ENCODE measurements around the gene PALLD.

DNA sequence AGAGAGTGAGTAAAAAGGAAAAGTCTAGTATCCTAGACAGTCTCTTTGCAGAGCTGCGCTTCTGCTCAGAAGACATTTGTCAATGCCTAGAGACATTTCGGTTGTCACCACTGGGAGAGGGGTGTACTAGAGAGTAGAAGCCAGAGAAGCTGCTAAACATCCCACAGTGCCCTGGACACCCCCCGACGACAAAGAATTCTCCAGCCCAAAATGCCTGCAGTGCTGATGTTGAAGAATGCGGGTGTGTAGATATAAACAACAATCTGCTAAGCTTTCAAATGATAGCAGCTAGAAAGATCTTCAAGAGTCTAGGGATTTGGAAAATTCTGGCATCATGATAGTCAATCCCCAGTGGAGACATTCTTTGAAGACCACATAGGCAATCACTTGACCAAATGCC is 90.1 kb downstream of the PALLD start:
- TF ChIP-seq EP300 (IDR thresholded peaks at IDR 0.05) (no peak), POLR2A (IDR thresholded peaks at IDR 0.05) (no peak), POLR2AphosphoS5 (IDR thresholded peaks at IDR 0.05) (no peak)
- TF ChIP-seq, protein P1, sequence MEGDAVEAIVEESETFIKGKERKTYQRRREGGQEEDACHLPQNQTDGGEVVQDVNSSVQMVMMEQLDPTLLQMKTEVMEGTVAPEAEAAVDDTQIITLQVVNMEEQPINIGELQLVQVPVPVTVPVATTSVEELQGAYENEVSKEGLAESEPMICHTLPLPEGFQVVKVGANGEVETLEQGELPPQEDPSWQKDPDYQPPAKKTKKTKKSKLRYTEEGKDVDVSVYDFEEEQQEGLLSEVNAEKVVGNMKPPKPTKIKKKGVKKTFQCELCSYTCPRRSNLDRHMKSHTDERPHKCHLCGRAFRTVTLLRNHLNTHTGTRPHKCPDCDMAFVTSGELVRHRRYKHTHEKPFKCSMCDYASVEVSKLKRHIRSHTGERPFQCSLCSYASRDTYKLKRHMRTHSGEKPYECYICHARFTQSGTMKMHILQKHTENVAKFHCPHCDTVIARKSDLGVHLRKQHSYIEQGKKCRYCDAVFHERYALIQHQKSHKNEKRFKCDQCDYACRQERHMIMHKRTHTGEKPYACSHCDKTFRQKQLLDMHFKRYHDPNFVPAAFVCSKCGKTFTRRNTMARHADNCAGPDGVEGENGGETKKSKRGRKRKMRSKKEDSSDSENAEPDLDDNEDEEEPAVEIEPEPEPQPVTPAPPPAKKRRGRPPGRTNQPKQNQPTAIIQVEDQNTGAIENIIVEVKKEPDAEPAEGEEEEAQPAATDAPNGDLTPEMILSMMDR (IDR thresholded peaks at IDR 0.05): no peak

Data from suprapubic skin (tissue), 4 donors.